OCI-LY7 (cell line): Measurements from ENCODE around the gene FARP2.

Source experiments
- EZH2phosphoT487 ChIP-seq: fragments of 200-600 bp; sonication (generic); IDR thresholded peaks from 2 replicates; pipeline ENCODE4 v1.6.1; 2018; ENCODE audit warnings: low read depth, borderline replicate concordance, mild to moderate bottlenecking, mixed run types, antibody characterized with exemption, low read length, moderate library complexity, mixed read lengths
- TF ChIP-seq, protein P1 (sequence below): fragments of 200-600 bp; sonication (generic); conservative IDR thresholded peaks from 2 replicates; pipeline ENCODE4 v1.5.1; 2014; ENCODE audit warnings: mild to moderate bottlenecking, antibody characterized with exemption, low read length, moderate library complexity, mixed read lengths

DNA sequence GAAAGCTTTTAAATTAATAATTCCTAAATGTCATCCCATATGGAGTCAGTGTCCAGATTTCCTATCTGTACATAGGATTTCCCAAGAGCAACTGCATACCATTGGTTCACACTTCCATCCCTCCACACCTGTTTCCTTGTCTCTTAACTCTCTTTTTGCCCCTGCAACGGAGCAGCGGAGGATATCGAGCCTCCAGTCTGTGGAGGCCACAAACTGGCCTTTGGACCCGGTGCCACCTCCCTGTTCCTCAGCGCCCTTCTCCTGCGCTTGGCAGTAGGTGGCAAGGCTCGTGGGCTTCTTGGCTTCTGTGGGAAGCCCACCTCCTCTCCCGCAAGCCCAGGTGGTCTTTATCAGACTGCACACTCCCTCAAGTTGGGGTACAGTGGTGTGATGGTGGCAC, 176.1 kb downstream of the FARP2 start:
- TF ChIP-seq, protein P1, sequence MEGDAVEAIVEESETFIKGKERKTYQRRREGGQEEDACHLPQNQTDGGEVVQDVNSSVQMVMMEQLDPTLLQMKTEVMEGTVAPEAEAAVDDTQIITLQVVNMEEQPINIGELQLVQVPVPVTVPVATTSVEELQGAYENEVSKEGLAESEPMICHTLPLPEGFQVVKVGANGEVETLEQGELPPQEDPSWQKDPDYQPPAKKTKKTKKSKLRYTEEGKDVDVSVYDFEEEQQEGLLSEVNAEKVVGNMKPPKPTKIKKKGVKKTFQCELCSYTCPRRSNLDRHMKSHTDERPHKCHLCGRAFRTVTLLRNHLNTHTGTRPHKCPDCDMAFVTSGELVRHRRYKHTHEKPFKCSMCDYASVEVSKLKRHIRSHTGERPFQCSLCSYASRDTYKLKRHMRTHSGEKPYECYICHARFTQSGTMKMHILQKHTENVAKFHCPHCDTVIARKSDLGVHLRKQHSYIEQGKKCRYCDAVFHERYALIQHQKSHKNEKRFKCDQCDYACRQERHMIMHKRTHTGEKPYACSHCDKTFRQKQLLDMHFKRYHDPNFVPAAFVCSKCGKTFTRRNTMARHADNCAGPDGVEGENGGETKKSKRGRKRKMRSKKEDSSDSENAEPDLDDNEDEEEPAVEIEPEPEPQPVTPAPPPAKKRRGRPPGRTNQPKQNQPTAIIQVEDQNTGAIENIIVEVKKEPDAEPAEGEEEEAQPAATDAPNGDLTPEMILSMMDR, result no peak
- TF ChIP-seq EZH2phosphoT487, result no peak
